Skeletal muscle tissue (tissue), 4 donors: ENCODE measurements around the gene SLC2A10. TPM values are rescaled to one million over a fixed set of nuclear protein-coding genes. Genes with fewer than 3 reads are reported as not detected.

Experiments
- H3K27ac ChIP-seq: one replicate; pipeline ENCODE4 v1.7.0; 2013; ENCODE audit warnings: mild to moderate bottlenecking, low read depth, low read length, inconsistent platforms
- H3K27me3 ChIP-seq, 3 donors: one replicate each; pipeline ENCODE4 v1.7.0; 2013; ENCODE audit warnings: low read length in 3 of 3; ENCODE audit not compliant: control insufficient read depth in 3 of 3, insufficient read depth in 3 of 3
- H3K36me3 ChIP-seq, 3 donors: one replicate each; pipeline ENCODE4 v1.7.0; 2013; ENCODE audit warnings: low read length in 3 of 3; ENCODE audit not compliant: control insufficient read depth in 3 of 3, insufficient read depth in 3 of 3
- H3K4me1 ChIP-seq, 3 donors: one replicate each; pipeline ENCODE4 v1.7.0; 2013; ENCODE audit warnings: low read length in 3 of 3, mild to moderate bottlenecking in 3 of 3; ENCODE audit not compliant: control insufficient read depth in 3 of 3, insufficient read depth in 3 of 3
- H3K4me3 ChIP-seq, 3 donors: one replicate each; pipeline ENCODE4 v1.7.0; 2013; ENCODE audit warnings: low read length in 3 of 3
- H3K9ac ChIP-seq, 3 donors: one replicate each; pipeline ENCODE4 v1.7.0; 2013; ENCODE audit warnings: low read length in 3 of 3, mild to moderate bottlenecking in 3 of 3, moderate library complexity in 2 of 3, low read depth in 1 of 3
- H3K9me3 ChIP-seq, 3 donors: one replicate each; pipeline ENCODE4 v1.7.0; 2013; ENCODE audit warnings: low read length in 3 of 3; ENCODE audit not compliant: control insufficient read depth in 3 of 3
- total RNA-seq: library from RNA; depleted of rRNA; stranded (reverse); fragments of >200 nt; gene quantifications from one replicate; pipeline ENCODE4 v1.2.3, GENCODE V29; 2014
- donor health status: Osteomylitis.

Gene SLC2A10
- total RNA-seq, 1 donor from 2014 or later = 24.0 TPM

DNA sequence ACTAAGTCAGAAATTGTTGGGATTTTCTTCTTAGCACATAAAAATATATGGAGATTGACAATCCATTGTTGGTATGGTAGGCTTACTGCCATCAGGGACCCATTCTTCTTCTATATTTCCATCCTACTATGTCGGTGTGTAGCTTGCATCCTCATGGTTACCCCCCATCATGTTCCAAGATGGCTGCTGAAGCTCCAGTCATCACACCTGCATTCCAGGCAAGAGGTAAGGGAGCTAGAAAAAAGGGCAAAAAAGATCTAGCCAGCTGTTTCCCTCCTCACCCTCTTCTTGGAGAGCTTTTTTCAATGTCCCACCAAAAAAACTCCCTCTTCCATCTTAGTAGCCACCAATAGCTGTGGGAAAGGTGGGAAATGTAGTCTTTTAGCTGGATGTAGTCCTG is 13.6 kb downstream of the SLC2A10 start:
- no peak overlapping the region for H3K4me3 ChIP-seq
- peaks cover 0 to 2% (median 0%) of the 10 kb centered on the region in 3 donors for H3K9me3 ChIP-seq
- peaks cover 0 to 2% (median 0%) of the 10 kb centered on the region in 3 donors for H3K36me3 ChIP-seq
- H3K27me3 ChIP-seq = no peaks in the 10 kb centered on the region
- no peak overlapping the region for H3K27ac ChIP-seq
- H3K9ac ChIP-seq = no peak overlapping the region
- no peaks in the 10 kb centered on the region for H3K4me1 ChIP-seq

DNA sequence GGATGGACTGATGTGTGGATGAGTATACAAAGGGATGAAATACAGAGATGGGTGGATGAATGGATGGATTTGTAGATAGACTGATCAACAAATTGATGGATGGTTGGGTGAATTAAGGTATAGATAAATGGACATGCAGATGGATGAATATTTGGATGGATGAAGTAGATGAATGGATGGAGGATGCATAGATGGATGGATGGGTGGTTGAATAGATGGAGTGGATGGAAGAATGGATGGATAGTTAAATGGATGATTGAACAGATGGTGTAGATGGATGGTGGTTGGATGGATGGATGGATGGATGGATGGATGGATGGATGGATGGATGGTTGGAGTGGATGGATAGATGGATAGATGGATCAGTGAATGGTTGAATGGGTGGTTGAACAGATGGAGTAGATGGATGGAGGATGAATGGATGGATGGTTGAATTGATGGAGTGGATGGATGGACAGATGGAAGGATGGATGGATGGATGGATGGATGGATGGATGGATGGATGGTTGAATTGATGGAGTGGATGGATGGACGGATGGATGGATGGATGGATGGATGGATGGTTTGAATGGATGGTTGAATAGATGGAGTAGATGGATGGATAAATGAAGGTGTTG is 15.0 kb downstream of the SLC2A10 start:
- no peaks in the 10 kb centered on the region for H3K4me1 ChIP-seq
- H3K9me3 ChIP-seq = peaks cover 0 to 2% (median 0%) of the 10 kb centered on the region in 3 donors
- H3K36me3 ChIP-seq = peaks cover 0 to 2% (median 0%) of the 10 kb centered on the region in 3 donors
- no peak overlapping the region for H3K4me3 ChIP-seq
- no peaks in the 10 kb centered on the region for H3K27me3 ChIP-seq
- no peak overlapping the region for H3K9ac ChIP-seq
- H3K27ac ChIP-seq = no peak overlapping the region

DNA sequence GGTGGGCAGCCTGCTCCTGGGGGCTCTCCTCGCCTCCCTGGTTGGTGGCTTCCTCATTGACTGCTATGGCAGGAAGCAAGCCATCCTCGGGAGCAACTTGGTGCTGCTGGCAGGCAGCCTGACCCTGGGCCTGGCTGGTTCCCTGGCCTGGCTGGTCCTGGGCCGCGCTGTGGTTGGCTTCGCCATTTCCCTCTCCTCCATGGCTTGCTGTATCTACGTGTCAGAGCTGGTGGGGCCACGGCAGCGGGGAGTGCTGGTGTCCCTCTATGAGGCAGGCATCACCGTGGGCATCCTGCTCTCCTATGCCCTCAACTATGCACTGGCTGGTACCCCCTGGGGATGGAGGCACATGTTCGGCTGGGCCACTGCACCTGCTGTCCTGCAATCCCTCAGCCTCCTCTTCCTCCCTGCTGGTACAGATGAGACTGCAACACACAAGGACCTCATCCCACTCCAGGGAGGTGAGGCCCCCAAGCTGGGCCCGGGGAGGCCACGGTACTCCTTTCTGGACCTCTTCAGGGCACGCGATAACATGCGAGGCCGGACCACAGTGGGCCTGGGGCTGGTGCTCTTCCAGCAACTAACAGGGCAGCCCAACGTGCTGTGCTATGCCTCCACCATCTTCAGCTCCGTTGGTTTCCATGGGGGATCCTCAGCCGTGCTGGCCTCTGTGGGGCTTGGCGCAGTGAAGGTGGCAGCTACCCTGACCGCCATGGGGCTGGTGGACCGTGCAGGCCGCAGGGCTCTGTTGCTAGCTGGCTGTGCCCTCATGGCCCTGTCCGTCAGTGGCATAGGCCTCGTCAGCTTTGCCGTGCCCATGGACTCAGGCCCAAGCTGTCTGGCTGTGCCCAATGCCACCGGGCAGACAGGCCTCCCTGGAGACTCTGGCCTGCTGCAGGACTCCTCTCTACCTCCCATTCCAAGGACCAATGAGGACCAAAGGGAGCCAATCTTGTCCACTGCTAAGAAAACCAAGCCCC is 16.0 kb downstream of the SLC2A10 start:
- no peaks in the 10 kb centered on the region for H3K27me3 ChIP-seq
- peaks cover 0 to 2% (median 0%) of the 10 kb centered on the region in 3 donors for H3K9me3 ChIP-seq
- H3K27ac ChIP-seq = no peak overlapping the region
- no peak overlapping the region for H3K9ac ChIP-seq
- no peak overlapping the region for H3K4me3 ChIP-seq
- H3K36me3 ChIP-seq = peaks cover 0 to 2% (median 0%) of the 10 kb centered on the region in 3 donors
- H3K4me1 ChIP-seq = no peaks in the 10 kb centered on the region

GRCh38 chr20:46731770-46732169 is 22.3 kb downstream of the SLC2A10 start:
- Histone ChIP-seq H3K9ac (no peak overlapping the region), H3K36me3 (no peaks in the 10 kb centered on the region), H3K27ac (no peak overlapping the region)

DNA sequence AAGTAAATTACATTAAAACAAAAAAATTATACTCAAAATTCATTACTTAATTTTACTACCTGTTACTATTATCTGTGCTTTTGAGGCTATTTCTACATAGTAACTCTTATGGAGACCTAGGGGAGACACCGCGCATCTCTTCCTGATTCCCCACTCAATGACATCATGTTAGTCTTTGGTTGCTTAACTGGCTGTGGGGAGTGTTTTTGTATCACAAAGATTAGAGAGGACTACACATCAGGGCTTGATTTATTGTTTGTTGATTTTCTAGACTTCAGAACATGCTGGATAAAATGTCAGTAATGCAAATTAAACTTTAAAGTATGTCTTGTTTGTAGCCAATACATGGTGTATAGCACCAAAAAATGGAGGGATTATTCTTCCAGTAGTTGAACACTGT is 26.0 kb downstream of the SLC2A10 start:
- H3K9me3 ChIP-seq = no peaks in the 10 kb centered on the region
- no peaks in the 10 kb centered on the region for H3K4me1 ChIP-seq
- H3K27me3 ChIP-seq = peaks cover 0 to 7% (median 0%) of the 10 kb centered on the region in 3 donors
- no peak overlapping the region for H3K9ac ChIP-seq
- H3K27ac ChIP-seq = no peak overlapping the region
- no peaks in the 10 kb centered on the region for H3K36me3 ChIP-seq
- H3K4me3 ChIP-seq = no peak overlapping the region

More at GRCh38 chr20:46731770-46732169, 22.3 kb downstream of the SLC2A10 start:
- Histone ChIP-seq H3K4me3 (no peak overlapping the region), H3K4me1 (no peaks in the 10 kb centered on the region), H3K9me3 (no peaks in the 10 kb centered on the region), H3K27me3 (no peaks in the 10 kb centered on the region)

DNA sequence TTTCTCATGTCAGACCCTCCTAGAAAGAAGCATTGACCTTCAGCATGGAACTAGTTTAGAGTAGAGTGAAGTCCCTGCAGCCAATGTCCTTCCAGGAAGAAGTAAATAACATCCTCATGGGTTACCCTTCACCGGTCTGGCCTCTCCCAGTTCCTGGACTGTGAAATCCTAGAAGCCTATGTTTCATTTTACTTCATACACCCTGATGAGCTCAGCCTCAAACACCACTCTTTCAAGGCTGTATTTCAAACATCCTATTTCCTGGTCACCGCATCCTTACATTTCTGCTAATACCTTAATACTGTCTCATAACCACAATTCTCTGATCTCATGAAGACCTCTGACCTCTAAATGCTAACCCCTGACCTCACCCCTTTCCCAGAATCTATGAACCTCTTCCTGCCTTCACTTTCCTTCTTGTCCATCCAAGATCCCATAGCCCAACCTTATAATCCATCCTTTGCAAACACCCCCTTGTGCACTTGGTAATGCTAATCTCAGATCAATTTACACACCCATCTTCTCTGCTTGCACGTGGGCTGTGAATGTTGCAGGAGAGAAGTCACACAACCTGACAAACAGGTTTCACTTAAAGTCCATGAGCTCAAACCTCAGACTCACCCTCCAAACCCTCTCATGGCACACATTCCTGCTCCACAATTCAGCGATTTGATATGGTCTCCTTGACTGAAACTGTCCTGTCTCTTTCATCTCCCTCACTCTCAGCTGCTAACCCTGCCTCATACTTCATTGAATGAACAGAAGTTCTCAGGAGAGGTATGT is 30.2 kb downstream of the SLC2A10 start:
- Histone ChIP-seq H3K27me3 (peaks cover 7 to 22% (median 12%) of the 10 kb centered on the region in 3 donors), H3K4me1 (no peaks in the 10 kb centered on the region), H3K9ac (no peak overlapping the region), H3K27ac (no peak overlapping the region), H3K9me3 (no peaks in the 10 kb centered on the region), H3K36me3 (no peaks in the 10 kb centered on the region), H3K4me3 (no peak overlapping the region)

DNA sequence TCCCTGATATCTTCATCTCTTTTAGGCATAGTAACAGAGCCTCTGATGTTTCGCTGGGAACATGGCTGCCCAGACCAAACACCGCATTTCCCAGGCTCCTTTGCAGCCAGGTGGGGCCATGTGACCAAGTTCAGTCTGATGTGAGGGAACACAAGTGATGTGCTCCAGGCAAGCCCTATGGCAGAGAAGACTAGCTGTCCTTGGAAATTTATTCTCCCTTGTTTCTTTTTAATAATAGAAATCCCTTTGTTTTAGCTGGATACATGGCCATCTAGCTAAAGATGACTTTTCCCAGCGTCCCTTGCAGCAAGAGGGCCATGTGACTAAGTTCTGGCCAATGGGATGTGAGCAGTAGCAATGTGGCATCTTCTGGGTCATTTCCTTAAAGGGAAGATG is 30.8 kb downstream of the SLC2A10 start:
- Histone ChIP-seq H3K27ac (no peak overlapping the region), H3K4me1 (no peaks in the 10 kb centered on the region), H3K9me3 (no peaks in the 10 kb centered on the region), H3K9ac (no peak overlapping the region), H3K36me3 (no peaks in the 10 kb centered on the region), H3K27me3 (peaks cover 7 to 22% (median 12%) of the 10 kb centered on the region in 3 donors), H3K4me3 (no peak overlapping the region)

GRCh38 chr20:46741924-46742668 is 32.6 kb downstream of the SLC2A10 start:
- Histone ChIP-seq H3K9ac (no peak overlapping the region), H3K4me1 (no peaks in the 10 kb centered on the region), H3K27me3 (peaks cover 10 to 30% (median 14%) of the 10 kb centered on the region in 3 donors), H3K9me3 (no peaks in the 10 kb centered on the region), H3K36me3 (no peaks in the 10 kb centered on the region), H3K27ac (no peak overlapping the region), H3K4me3 (no peak overlapping the region)

GRCh38 chr20:46742669-46743045 is 33.2 kb downstream of the SLC2A10 start:
- Histone ChIP-seq H3K9ac (no peak overlapping the region), H3K27me3 (peaks cover 10 to 31% (median 14%) of the 10 kb centered on the region in 3 donors), H3K27ac (no peak overlapping the region), H3K36me3 (no peaks in the 10 kb centered on the region), H3K4me3 (no peak overlapping the region), H3K4me1 (no peaks in the 10 kb centered on the region), H3K9me3 (no peaks in the 10 kb centered on the region)
